Measurements from ENCODE around the gene ACOX2.

Gene ACOX2

GRCh38 chr3:58575971-58576652, 39.1 kb upstream of the ACOX2 start:
- H3F3A ChIP-seq (ENCODE audit: low read depth), result no peaks in the 10 kb centered on the region
- H3K4me2 ChIP-seq (ENCODE audit: low read depth, low read length, poor library complexity, severe bottlenecking), result no peak overlapping the region
- H3K4me1 ChIP-seq (ENCODE audit: insufficient read depth, low read length, poor library complexity, severe bottlenecking), result no peaks in the 10 kb centered on the region
- no peaks in the 10 kb centered on the region for H3K36me3 ChIP-seq (ENCODE audit: insufficient read depth, low read length)
- H4K20me1 ChIP-seq (ENCODE audit: insufficient read depth, low read length, poor library complexity, severe bottlenecking), result no peaks in the 10 kb centered on the region
- H3K9me3 ChIP-seq (ENCODE audit: insufficient read depth, low read depth, low read length), result no peaks in the 10 kb centered on the region
- no peaks in the 10 kb centered on the region for H3K27me3 ChIP-seq (ENCODE audit: insufficient read depth, low read length, poor library complexity, severe bottlenecking)
- no peak overlapping the region for H3K9ac ChIP-seq (ENCODE audit: low read depth, low read length, poor library complexity, severe bottlenecking)
- no peak overlapping the region for H2AFZ ChIP-seq (ENCODE audit: low read length)
- TF ChIP-seq EZH2phosphoT487 (IDR thresholded peaks at IDR 0.05; ENCODE audit: borderline replicate concordance) (no peak), CTCF (conservative IDR thresholded peaks at IDR 0.05; ENCODE audit: low read length) (no peak)
- no peaks in the 10 kb centered on the region for H3K79me2 ChIP-seq (ENCODE audit: insufficient read depth, low read length)
- no peaks in the 10 kb centered on the region for H3K9me2 ChIP-seq (replicated peaks; ENCODE audit: low read depth, low read length)
- H3K4me3 ChIP-seq (ENCODE audit: low read length, poor library complexity, severe bottlenecking), result no peak overlapping the region

- no peaks in the 10 kb centered on the region for H3K36me3 ChIP-seq (ENCODE audit: insufficient read depth, low read length)
- no peak overlapping the region for H3K9ac ChIP-seq (ENCODE audit: low read depth, low read length, poor library complexity, severe bottlenecking)
- H2AFZ ChIP-seq (ENCODE audit: low read length), result no peak overlapping the region
- no peaks in the 10 kb centered on the region for H3K4me1 ChIP-seq (ENCODE audit: insufficient read depth, low read length, poor library complexity, severe bottlenecking)
- no peaks in the 10 kb centered on the region for H3K27me3 ChIP-seq (ENCODE audit: insufficient read depth, low read length, poor library complexity, severe bottlenecking)
- H3K79me2 ChIP-seq (ENCODE audit: insufficient read depth, low read length), result no peaks in the 10 kb centered on the region
- H3K9me2 ChIP-seq (replicated peaks; ENCODE audit: low read depth, low read length), result no peaks in the 10 kb centered on the region
- TF ChIP-seq CTCF (conservative IDR thresholded peaks at IDR 0.05; ENCODE audit: low read length) (no peak), EZH2phosphoT487 (IDR thresholded peaks at IDR 0.05; ENCODE audit: borderline replicate concordance) (no peak)
- H3K9me3 ChIP-seq (ENCODE audit: insufficient read depth, low read depth, low read length), result no peaks in the 10 kb centered on the region
- H4K20me1 ChIP-seq (ENCODE audit: insufficient read depth, low read length, poor library complexity, severe bottlenecking), result no peaks in the 10 kb centered on the region
- H3F3A ChIP-seq (ENCODE audit: low read depth), result no peaks in the 10 kb centered on the region
- no peak overlapping the region for H3K4me2 ChIP-seq (ENCODE audit: low read depth, low read length, poor library complexity, severe bottlenecking)
- no peak overlapping the region for H3K4me3 ChIP-seq (ENCODE audit: low read length, poor library complexity, severe bottlenecking)
These were observed 37.7 kb upstream of the ACOX2 start for GRCh38 chr3:58574682-58575081.

- Histone ChIP-seq H3K36me3 (ENCODE audit: insufficient read depth, low read length) (no peaks in the 10 kb centered on the region), H3F3A (ENCODE audit: low read depth) (no peaks in the 10 kb centered on the region), H3K9me3 (ENCODE audit: insufficient read depth, low read depth, low read length) (no peaks in the 10 kb centered on the region), H3K4me2 (ENCODE audit: low read depth, low read length, poor library complexity, severe bottlenecking) (no peak overlapping the region), H3K4me1 (ENCODE audit: insufficient read depth, low read length, poor library complexity, severe bottlenecking) (no peaks in the 10 kb centered on the region), H3K4me3 (ENCODE audit: low read length, poor library complexity, severe bottlenecking) (no peak overlapping the region), H3K27me3 (ENCODE audit: insufficient read depth, low read length, poor library complexity, severe bottlenecking) (no peaks in the 10 kb centered on the region), H2AFZ (ENCODE audit: low read length) (no peak overlapping the region), H3K9ac (ENCODE audit: low read depth, low read length, poor library complexity, severe bottlenecking) (no peak overlapping the region), H3K79me2 (ENCODE audit: insufficient read depth, low read length) (no peaks in the 10 kb centered on the region), H4K20me1 (ENCODE audit: insufficient read depth, low read length, poor library complexity, severe bottlenecking) (no peaks in the 10 kb centered on the region), H3K9me2 (replicated peaks; ENCODE audit: low read depth, low read length) (no peaks in the 10 kb centered on the region)
- TF ChIP-seq EZH2phosphoT487 (IDR thresholded peaks at IDR 0.05; ENCODE audit: borderline replicate concordance) (no peak), CTCF (conservative IDR thresholded peaks at IDR 0.05; ENCODE audit: low read length) (no peak)
These were observed 37.1 kb upstream of the ACOX2 start for GRCh38 chr3:58574106-58574505.
